Endothelial cell of umbilical vein (primary cell): Measurements from ENCODE around the gene ALDOA. TPM values are rescaled to one million over a fixed set of nuclear protein-coding genes. Genes with fewer than 3 reads are reported as not detected.

ENCODE experiments used
- BruUV-seq: library from RNA; stranded (reverse); fragments of 400-500 nt; replicated peaks from 2 replicates; lab custom pipeline; 2021; lab: Mats Ljungman, UMichigan
- CTCF ChIA-PET: fragments of 300-600, 350-600 bp; sonication (Branson Sonifier 250); formaldehyde crosslinking; loops from one replicate; lab custom pipeline; 2021; ENCODE audit warnings: antibody characterized with exemption, inconsistent platforms; lab: Charles Lee
- POLR2A ChIA-PET: fragments of 300-600, 350-600 bp; sonication (Branson Sonifier 250); formaldehyde crosslinking; loops from one replicate; lab custom pipeline; 2021; ENCODE audit warnings: antibody characterized with exemption, inconsistent platforms; lab: Charles Lee
- DNase-seq: peaks from one replicate; pipeline ENCODE4 v3.0.0-alpha.2; 2011; ENCODE audit warnings: low read depth, low spot score
- FAIRE-seq: peaks from 2 replicates; lab custom pipeline; 2011; peaks lifted over from hg19 to GRCh38; lab: Jason Lieb, UNC
- H2AFZ ChIP-seq: 2 replicates; pipeline ENCODE4 v1.6.0; 2012; ENCODE audit warnings: low read depth, low read length, control low read depth, inconsistent platforms
- H3K27ac ChIP-seq: 2 replicates; pipeline ENCODE4 v1.5.1; 2011; ENCODE audit warnings: low read depth, mild to moderate bottlenecking, control low read depth, low read length, moderate library complexity; ENCODE audit not compliant: insufficient read depth
- H3K27me3 ChIP-seq, 2 experiments: 2 replicates each; pipeline versions ENCODE4 v1.6.0 to v1.6.1; 2011; ENCODE audit warnings: low read length in 2 of 2, mixed read lengths in 1 of 2; ENCODE audit not compliant: control insufficient read depth in 2 of 2, insufficient read depth in 2 of 2
- H3K36me3 ChIP-seq, 2 experiments: 2 replicates in 1 of 2; 3 replicates in 1 of 2; pipeline ENCODE4 v1.5.1; 2011; ENCODE audit warnings: low read length in 2 of 2, mild to moderate bottlenecking in 1 of 2, moderate library complexity in 1 of 2; ENCODE audit not compliant: control insufficient read depth in 2 of 2, insufficient read depth in 2 of 2; ENCODE audit errors: extremely low read depth in 1 of 2
- H3K4me1 ChIP-seq: 3 replicates; pipeline ENCODE4 v1.5.1; 2011; ENCODE audit warnings: mild to moderate bottlenecking, low read length; ENCODE audit not compliant: control insufficient read depth, insufficient read depth; ENCODE audit errors: extremely low read depth
- H3K4me2 ChIP-seq: 2 replicates; pipeline ENCODE4 v1.6.1; 2011; ENCODE audit warnings: low read length, control low read depth, mixed read lengths; ENCODE audit not compliant: insufficient read depth
- H3K4me3 ChIP-seq, 3 experiments: fragments of 200-600 bp in 1 of 3; sonication (generic), shearing (Covaris generic) in 1 of 3; replicated peaks in 1 of 3; 2 replicates each; pipeline ENCODE4 v1.5.1; 2011 to 2016; ENCODE audit warnings: control low read depth in 3 of 3, low read length in 3 of 3, mild to moderate bottlenecking in 2 of 3, inconsistent platforms in 1 of 3, low read depth in 1 of 3, moderate library complexity in 1 of 3; ENCODE audit not compliant: insufficient read depth in 1 of 3
- H3K79me2 ChIP-seq: 2 replicates; pipeline ENCODE4 v1.6.0; 2012; ENCODE audit warnings: low read length, inconsistent platforms; ENCODE audit not compliant: control insufficient read depth, insufficient read depth
- H3K9ac ChIP-seq: replicated peaks from 2 replicates; pipeline ENCODE3; 2011; ENCODE audit warnings: low read length, control low read depth; ENCODE audit not compliant: insufficient read depth; ENCODE audit errors: extremely low read depth
- H3K9me1 ChIP-seq: replicated peaks from 3 replicates; pipeline ENCODE4 v1.6.0; 2011; ENCODE audit warnings: mild to moderate bottlenecking, low read length; ENCODE audit not compliant: control insufficient read depth, insufficient read depth; ENCODE audit errors: extremely low read depth
- H3K9me3 ChIP-seq: replicated peaks from 2 replicates; pipeline ENCODE4 v1.5.1; 2012; ENCODE audit warnings: low read length, inconsistent platforms; ENCODE audit not compliant: control insufficient read depth, insufficient read depth
- H4K20me1 ChIP-seq: replicated peaks from 2 replicates; pipeline ENCODE3; 2011; ENCODE audit warnings: mild to moderate bottlenecking, low read length; ENCODE audit not compliant: control insufficient read depth, insufficient read depth; ENCODE audit errors: extremely low read depth
- CTCF ChIP-seq, 2 donors: IDR thresholded peaks; 1 replicate in 1 of 2; 2 replicates in 1 of 2; pipeline ENCODE4 v1.5.1; 2011; ENCODE audit warnings: low read length in 2 of 2, mild to moderate bottlenecking in 2 of 2, moderate library complexity in 2 of 2, control low read depth in 1 of 2, inconsistent platforms in 1 of 2, low read depth in 1 of 2; ENCODE audit not compliant: insufficient read depth in 1 of 2; ENCODE audit errors: extremely low read depth in 1 of 2
- EZH2 ChIP-seq: IDR thresholded peaks from 2 replicates; pipeline ENCODE4 v1.6.1; 2012; ENCODE audit warnings: borderline replicate concordance, low read depth, mild to moderate bottlenecking, moderate library complexity, low read length, inconsistent platforms; ENCODE audit not compliant: severe bottlenecking
- FOS ChIP-seq: IDR thresholded peaks from 2 replicates; pipeline ENCODE4 v1.6.1; 2011; ENCODE audit warnings: mild to moderate bottlenecking, low read length, moderate library complexity, borderline replicate concordance; ENCODE audit not compliant: insufficient read depth
- GATA2 ChIP-seq: IDR thresholded peaks from 2 replicates; pipeline ENCODE4 v1.7.0; 2011; ENCODE audit warnings: low read depth, mild to moderate bottlenecking, moderate library complexity, mixed read lengths, low read length; ENCODE audit not compliant: insufficient read length, insufficient read depth
- JUN ChIP-seq: IDR thresholded peaks from 2 replicates; pipeline ENCODE4 v1.6.1; 2011; ENCODE audit warnings: borderline replicate concordance, low read depth; ENCODE audit not compliant: insufficient read length, insufficient read depth
- MYC ChIP-seq: IDR thresholded peaks from one replicate; pipeline ENCODE4 v1.6.1; 2011; ENCODE audit warnings: mild to moderate bottlenecking, low read depth, low read length
- POLR2A ChIP-seq: IDR thresholded peaks from 2 replicates; pipeline ENCODE4 v1.6.1; 2012; ENCODE audit warnings: low read depth, mild to moderate bottlenecking, control low read depth, low read length
- POLR2AphosphoS5 ChIP-seq: IDR thresholded peaks from 2 replicates; pipeline ENCODE4 v1.6.1; 2012; ENCODE audit warnings: low read depth, mild to moderate bottlenecking, control low read depth, low read length, moderate library complexity; ENCODE audit not compliant: insufficient read depth
- dilution Hi-C: fragments of 300-500 bp; cut with MboI; formaldehyde crosslinking; loops from one replicate; pipeline ENCODE4 v1.15.0; 2019; ENCODE audit warnings: low sequenced_read_pairs; ENCODE audit not compliant: extremely low pct_ligation_motif_present
- intact Hi-C: fragments of 100-400 bp; cut with micrococcal nuclease; formaldehyde crosslinking; loops from one replicate; pipeline ENCODE4 v1.10.0; 2022
- polyA plus RNA-seq, 4 experiments: library from polyadenylated mRNA; depleted of rRNA in 3 of 4; stranded (reverse) in 3 of 4; unstranded in 1 of 4; fragments of >200 nt; gene quantifications; 2 replicates each; pipeline versions ENCODE4 v1.2.1 to v1.2.3, GENCODE V29; 2011 to 2012; ENCODE audit warnings: missing spikeins in 1 of 4
- total RNA-seq: library from RNA; stranded (reverse); gene quantifications from 2 replicates; pipeline ENCODE4 v1.2.3, GENCODE V29; 2021
- TF ChIP-seq, protein P1 (sequence below): IDR thresholded peaks from 2 replicates; pipeline ENCODE4 v1.6.1; 2011; ENCODE audit not compliant: insufficient read depth, insufficient read length

ALDOA gene
- total and polyA plus RNA-seq, 2 donors (not counting 3 experiments of a cell fraction or from before 2014, with no cell fraction given): 871 to 1,114 TPM

DNA sequence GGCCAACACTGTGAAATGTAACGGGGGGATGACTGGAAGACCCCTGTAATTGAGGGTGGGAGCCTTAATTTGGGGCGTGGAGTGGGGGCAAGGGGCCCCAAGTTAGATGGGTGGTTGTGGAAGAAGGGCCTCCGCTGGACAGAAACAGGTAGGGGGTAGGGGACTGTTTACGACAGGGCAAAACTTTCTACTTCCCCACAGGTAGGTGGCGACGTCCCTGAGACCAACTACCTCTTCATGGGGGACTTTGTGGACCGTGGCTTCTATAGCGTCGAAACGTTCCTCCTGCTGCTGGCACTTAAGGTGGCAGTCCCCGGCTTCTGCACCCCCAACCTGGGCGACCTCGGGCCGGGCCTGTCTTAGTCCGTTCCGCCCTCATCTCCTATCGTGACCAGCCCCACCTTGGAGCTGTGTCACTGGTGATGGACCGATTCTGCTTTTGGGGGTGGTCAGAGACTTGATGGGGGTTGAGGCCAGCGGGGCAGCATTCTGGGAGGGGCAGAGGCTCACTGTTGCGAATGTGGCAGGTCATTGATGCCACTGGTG, 17.1 kb downstream of the ALDOA start:
- intact Hi-C loops (no loop called here), dilution Hi-C loops (no loop called here)
- peaks cover 7% of the 10 kb centered on the region for H3K4me1 ChIP-seq
- H3K9ac ChIP-seq: no peak overlapping the region
- TF ChIP-seq FOS: no peak
- no peak for TF ChIP-seq EZH2
- no peak for TF ChIP-seq CTCF (IDR thresholded peaks at IDR 0.05; ENCODE audit: extremely low read depth in 1 of 2, insufficient read depth in 1 of 2, low read depth in 1 of 2, low read length in 2 of 2)
- no peak for TF ChIP-seq JUN
- no peak for TF ChIP-seq MYC
- TF ChIP-seq POLR2A: no peak
- TF ChIP-seq GATA2: no peak
- no peak for TF ChIP-seq POLR2AphosphoS5
- TF ChIP-seq, protein P1, sequence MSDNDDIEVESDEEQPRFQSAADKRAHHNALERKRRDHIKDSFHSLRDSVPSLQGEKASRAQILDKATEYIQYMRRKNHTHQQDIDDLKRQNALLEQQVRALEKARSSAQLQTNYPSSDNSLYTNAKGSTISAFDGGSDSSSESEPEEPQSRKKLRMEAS: no peak
- H3K27me3 ChIP-seq: no peaks in the 10 kb centered on the region
- no peak for DNase-seq
- CTCF ChIA-PET: interaction anchor here (1.8 kb wide), 1 partner anchor 10 kb away, joined by 10 read pairs; the partner anchor contains the start of gene TBX6
- FAIRE-seq: no peak
- H3K79me2 ChIP-seq: peaks cover 30% of the 10 kb centered on the region
- H2AFZ ChIP-seq: no peak overlapping the region
- H4K20me1 ChIP-seq: no peaks in the 10 kb centered on the region
- POLR2A ChIA-PET: no interaction called here
- no peak overlapping the region for H3K4me3 ChIP-seq
- H3K36me3 ChIP-seq: peaks cover 23 to 53% of the 10 kb centered on the region in 2 experiments
- no peaks in the 10 kb centered on the region for H3K9me1 ChIP-seq
- no peaks in the 10 kb centered on the region for H3K9me3 ChIP-seq
- no peak overlapping the region for H3K27ac ChIP-seq
- BruUV-seq: no TSS peak
- H3K4me2 ChIP-seq: no peak overlapping the region
